Hepatocyte (in vitro differentiated cells): Measurements from ENCODE around the gene KIAA1755. TPM values are rescaled to one million over a fixed set of nuclear protein-coding genes. Genes with fewer than 3 reads are reported as not detected.

Experiments used
- DNase-seq: peaks from one replicate; pipeline ENCODE4 v3.0.0-alpha.2; 2016; ENCODE audit warnings: low spot score
- H2AFZ ChIP-seq: fragments of 200-600 bp; sonication (generic); 2 replicates; pipeline ENCODE4 v1.6.0; 2016; ENCODE audit warnings: antibody characterized with exemption, mild to moderate bottlenecking
- H3K27ac ChIP-seq: fragments of 200-600 bp; sonication (generic); 2 replicates; pipeline ENCODE4 v1.5.1; 2016; ENCODE audit warnings: mild to moderate bottlenecking
- H3K27me3 ChIP-seq: fragments of 200-600 bp; sonication (generic); 2 replicates; pipeline ENCODE4 v1.6.1; 2016
- H3K36me3 ChIP-seq: fragments of 200-600 bp; sonication (generic); replicated peaks from 2 replicates; pipeline ENCODE4 v1.5.1; 2016; ENCODE audit warnings: low read depth; ENCODE audit not compliant: insufficient read depth
- H3K4me1 ChIP-seq: fragments of 200-600 bp; sonication (generic); 2 replicates; pipeline ENCODE4 v1.5.1; 2016; ENCODE audit warnings: mild to moderate bottlenecking, moderate library complexity; ENCODE audit not compliant: insufficient read depth
- H3K4me2 ChIP-seq: fragments of 200-600 bp; sonication (generic); 2 replicates; pipeline ENCODE4 v1.6.0; 2016
- H3K4me3 ChIP-seq: fragments of 200-600 bp; sonication (generic); 2 replicates; pipeline ENCODE4 v1.5.1; 2016; ENCODE audit warnings: mild to moderate bottlenecking
- H3K79me2 ChIP-seq: fragments of 200-600 bp; sonication (generic); 2 replicates; pipeline ENCODE4 v1.6.0; 2017; ENCODE audit warnings: mild to moderate bottlenecking
- H3K9me2 ChIP-seq: fragments of 200-600 bp; sonication (generic); replicated peaks from 2 replicates; pipeline ENCODE4 v1.6.0; 2017; ENCODE audit warnings: mild to moderate bottlenecking; ENCODE audit not compliant: insufficient read depth
- H3K9me3 ChIP-seq: fragments of 200-600 bp; sonication (generic); 2 replicates; pipeline ENCODE4 v1.5.1; 2016; ENCODE audit warnings: low read depth, mild to moderate bottlenecking
- H4K20me1 ChIP-seq: fragments of 200-600 bp; sonication (generic); 2 replicates; pipeline ENCODE4 v1.6.0; 2016; ENCODE audit warnings: mild to moderate bottlenecking; ENCODE audit not compliant: insufficient read depth, poor library complexity, severe bottlenecking
- CTCF ChIP-seq: fragments of 200-600 bp; sonication (generic); IDR thresholded peaks from 2 replicates; pipeline ENCODE4 v1.5.1; 2016; ENCODE audit warnings: antibody characterized with exemption, mild to moderate bottlenecking; ENCODE audit not compliant: poor library complexity
- EZH2 ChIP-seq: fragments of 200-600 bp; sonication (generic); IDR thresholded peaks from 2 replicates; pipeline ENCODE4 v1.6.1; 2016; ENCODE audit warnings: antibody characterized with exemption, mild to moderate bottlenecking, borderline replicate concordance
- EZH2phosphoT487 ChIP-seq: fragments of 200-600 bp; sonication (generic); IDR thresholded peaks from one replicate; pipeline ENCODE4 v1.6.1; 2018; ENCODE audit warnings: antibody characterized with exemption, mild to moderate bottlenecking, low read depth, moderate library complexity; ENCODE audit not compliant: unreplicated experiment, severe bottlenecking
- WGBS: methylation state at CpG from one replicate; pipeline ENCODE4 v1.1.6; 2016; ENCODE audit warnings: low lambda C conversion rate; ENCODE audit errors: missing lambda C conversion rate; 5-methylcytosine and 5-hydroxymethylcytosine counted together
- polyA plus RNA-seq: library from polyadenylated mRNA; unstranded; fragments of >200 nt; fragmentation: Nextera tagmentation; extraction: Ambion mirVana; gene quantifications from 2 replicates; pipeline ENCODE4 v1.2.1, GENCODE V29; 2016
- total RNA-seq: library from RNA; depleted of rRNA; stranded (reverse); fragments of >200 nt; gene quantifications from 2 replicates; pipeline ENCODE4 v1.2.3, GENCODE V29; 2014

KIAA1755 gene
- total and polyA plus RNA-seq, 2 experiments from 2014 or later = 1.6 to 3.4 TPM

- TF ChIP-seq EZH2phosphoT487 = no peak
- no peak for TF ChIP-seq CTCF
- no peak for TF ChIP-seq EZH2
- DNase-seq = no peak
- H3K36me3 ChIP-seq = no peaks in the 10 kb centered on the region
- H2AFZ ChIP-seq = no peak overlapping the region
- no peaks in the 10 kb centered on the region for H3K9me2 ChIP-seq
- H3K27ac ChIP-seq = no peak overlapping the region
- H3K4me1 ChIP-seq = no peaks in the 10 kb centered on the region
- WGBS = 79% methylated on average over 2 of the region's 2 CpGs
- H4K20me1 ChIP-seq = no peaks in the 10 kb centered on the region
- no peak overlapping the region for H3K4me2 ChIP-seq
- H3K4me3 ChIP-seq = no peak overlapping the region
- no peaks in the 10 kb centered on the region for H3K9me3 ChIP-seq
- no peaks in the 10 kb centered on the region for H3K27me3 ChIP-seq
- H3K79me2 ChIP-seq = no peaks in the 10 kb centered on the region
Observed at GRCh38 chr20:38228436-38228835, 32.1 kb downstream of the KIAA1755 start.

GRCh38 chr20:38227420-38228360, 32.8 kb downstream of the KIAA1755 start:
- H3K4me3 ChIP-seq = no peak overlapping the region
- 84% methylated on average over 11 of the region's 11 CpGs for WGBS
- no peaks in the 10 kb centered on the region for H3K9me2 ChIP-seq
- H3K9me3 ChIP-seq = no peaks in the 10 kb centered on the region
- no peak for DNase-seq
- no peaks in the 10 kb centered on the region for H3K4me1 ChIP-seq
- no peak overlapping the region for H2AFZ ChIP-seq
- no peak for TF ChIP-seq EZH2phosphoT487
- no peak for TF ChIP-seq EZH2
- no peak for TF ChIP-seq CTCF
- no peak overlapping the region for H3K4me2 ChIP-seq
- no peaks in the 10 kb centered on the region for H4K20me1 ChIP-seq
- H3K79me2 ChIP-seq = no peaks in the 10 kb centered on the region
- no peaks in the 10 kb centered on the region for H3K36me3 ChIP-seq
- H3K27ac ChIP-seq = no peak overlapping the region
- H3K27me3 ChIP-seq = no peaks in the 10 kb centered on the region

DNA sequence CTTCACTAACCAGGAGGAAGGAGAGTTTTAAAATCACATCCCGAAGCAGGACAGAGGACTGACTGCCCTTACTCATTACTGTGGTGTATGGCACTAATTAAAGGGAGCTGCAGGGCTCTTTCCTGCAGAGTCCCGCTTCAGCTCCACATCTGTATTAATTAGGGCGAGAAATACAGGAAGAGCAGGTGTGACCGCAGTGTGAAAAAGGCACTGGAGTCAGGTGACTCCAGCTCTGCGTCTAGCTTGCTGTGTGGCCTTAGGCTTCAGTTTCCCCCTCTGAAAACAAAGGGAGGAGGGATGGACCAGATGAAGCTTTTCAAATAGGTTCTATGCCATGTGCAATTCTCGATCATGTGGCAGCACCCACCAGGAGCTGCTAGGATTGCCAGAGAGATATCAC, 34.0 kb downstream of the KIAA1755 start:
- H3K4me2 ChIP-seq = no peak overlapping the region
- no peaks in the 10 kb centered on the region for H3K4me1 ChIP-seq
- H3K9me2 ChIP-seq = no peaks in the 10 kb centered on the region
- no peaks in the 10 kb centered on the region for H3K36me3 ChIP-seq
- no peaks in the 10 kb centered on the region for H3K9me3 ChIP-seq
- H3K27me3 ChIP-seq = no peaks in the 10 kb centered on the region
- H3K79me2 ChIP-seq = no peaks in the 10 kb centered on the region
- H2AFZ ChIP-seq = no peak overlapping the region
- H3K27ac ChIP-seq = no peak overlapping the region
- WGBS = 68% methylated on average over 6 of the region's 6 CpGs
- DNase-seq = no peak
- H4K20me1 ChIP-seq = no peaks in the 10 kb centered on the region
- TF ChIP-seq CTCF = no peak
- no peak for TF ChIP-seq EZH2
- TF ChIP-seq EZH2phosphoT487 = no peak
- H3K4me3 ChIP-seq = no peak overlapping the region
